Effector memory CD8-positive, alpha-beta T cell (primary cell): ENCODE data around the gene CENPQ.

Experiments
- ATAC-seq: fragments of 150-1000 bp; cut with Tn5 transposase; replicated peaks from 2 replicates; pipeline ENCODE4 v1.10.0; 2021; ENCODE audit warnings: mild to moderate bottlenecking, moderate library complexity
- DNase-seq, 3 experiments: peaks; one replicate each; pipeline ENCODE4 v3.0.0; 2021
- H3K27ac Mint-ChIP-seq, 2 donors: one replicate each; pipeline ENCODE4 v1.8.0; 2022; ENCODE audit warnings: mild to moderate bottlenecking in 2 of 2, mixed read lengths in 2 of 2, moderate library complexity in 2 of 2
- H3K27me3 Mint-ChIP-seq, 2 donors: one replicate each; pipeline ENCODE4 v1.8.0; 2022; ENCODE audit warnings: mixed read lengths in 2 of 2
- H3K36me3 Mint-ChIP-seq: one replicate; pipeline ENCODE4 v1.8.0; 2022; ENCODE audit warnings: mild to moderate bottlenecking, moderate library complexity, mixed read lengths; ENCODE audit not compliant: insufficient read depth
- H3K4me1 Mint-ChIP-seq, 2 donors: one replicate each; pipeline ENCODE4 v1.8.0; 2022; ENCODE audit warnings: low read depth in 2 of 2, mixed read lengths in 2 of 2
- H3K4me3 Mint-ChIP-seq, 2 donors: one replicate each; pipeline ENCODE4 v1.8.0; 2022; ENCODE audit warnings: mild to moderate bottlenecking in 2 of 2, mixed read lengths in 2 of 2, moderate library complexity in 2 of 2
- H3K9me3 Mint-ChIP-seq, 2 donors: one replicate each; pipeline ENCODE4 v1.8.0; 2022; ENCODE audit warnings: mixed read lengths in 2 of 2

Gene CENPQ

GRCh38 chr6:49515485-49516146, 52.4 kb downstream of the CENPQ start:
- DNase-seq (no peak), ATAC-seq (no peak)
- Mint-ChIP-seq H3K27me3 (peaks cover 11 to 21% of the 10 kb centered on the region in 2 donors), H3K9me3 (no peaks in the 10 kb centered on the region), H3K27ac (no peak overlapping the region), H3K4me3 (no peak overlapping the region), H3K36me3 (no peaks in the 10 kb centered on the region), H3K4me1 (no peaks in the 10 kb centered on the region)

GRCh38 chr6:49516147-49516505, 53.0 kb downstream of the CENPQ start:
- no peak for ATAC-seq

GRCh38 chr6:49517919-49518318, 54.7 kb downstream of the CENPQ start:
- Mint-ChIP-seq H3K4me3 (no peak overlapping the region), H3K4me1 (no peaks in the 10 kb centered on the region), H3K27me3 (peaks cover 11 to 21% of the 10 kb centered on the region in 2 donors), H3K27ac (no peak overlapping the region), H3K9me3 (no peaks in the 10 kb centered on the region), H3K36me3 (no peaks in the 10 kb centered on the region)
- DNase-seq: no peak
- no peak for ATAC-seq

More at GRCh38 chr6:49516147-49516505, 53.0 kb downstream of the CENPQ start:
- no peaks in the 10 kb centered on the region for H3K4me1 Mint-ChIP-seq
- no peak overlapping the region for H3K27ac Mint-ChIP-seq
- peaks cover 11 to 21% of the 10 kb centered on the region in 2 donors for H3K27me3 Mint-ChIP-seq
- H3K36me3 Mint-ChIP-seq: no peaks in the 10 kb centered on the region
- no peaks in the 10 kb centered on the region for H3K9me3 Mint-ChIP-seq
- H3K4me3 Mint-ChIP-seq: no peak overlapping the region
- DNase-seq: no peak

GRCh38 chr6:49519660-49520059, 56.5 kb downstream of the CENPQ start:
- ATAC-seq (no peak), DNase-seq (no peak)
- H3K36me3 Mint-ChIP-seq: no peaks in the 10 kb centered on the region
- H3K27me3 Mint-ChIP-seq: peaks cover 0 to 6% of the 10 kb centered on the region in 2 donors
- H3K4me1 Mint-ChIP-seq: no peaks in the 10 kb centered on the region
- no peak overlapping the region for H3K4me3 Mint-ChIP-seq
- no peak overlapping the region for H3K27ac Mint-ChIP-seq
- H3K9me3 Mint-ChIP-seq: no peaks in the 10 kb centered on the region

- no peaks in the 10 kb centered on the region for H3K4me1 Mint-ChIP-seq
- no peak overlapping the region for H3K27ac Mint-ChIP-seq
- DNase-seq (no peak), ATAC-seq (no peak)
- no peaks in the 10 kb centered on the region for H3K9me3 Mint-ChIP-seq
- no peaks in the 10 kb centered on the region for H3K36me3 Mint-ChIP-seq
- H3K4me3 Mint-ChIP-seq: no peak overlapping the region
- no peaks in the 10 kb centered on the region for H3K27me3 Mint-ChIP-seq
Measured at GRCh38 chr6:49522710-49523593, 59.8 kb downstream of the CENPQ start.

- peaks cover 0 to 2% of the 10 kb centered on the region in 2 donors for H3K27me3 Mint-ChIP-seq
- H3K4me3 Mint-ChIP-seq: no peak overlapping the region
- ATAC-seq (no peak), DNase-seq (no peak)
- no peaks in the 10 kb centered on the region for H3K4me1 Mint-ChIP-seq
- H3K9me3 Mint-ChIP-seq: no peaks in the 10 kb centered on the region
- no peaks in the 10 kb centered on the region for H3K36me3 Mint-ChIP-seq
- H3K27ac Mint-ChIP-seq: no peak overlapping the region
Measured at GRCh38 chr6:49523901-49524300, 60.7 kb downstream of the CENPQ start.

- peaks cover 4 to 8% of the 10 kb centered on the region in 2 donors for H3K27me3 Mint-ChIP-seq
Measured at GRCh38 chr6:49524541-49524940, 61.4 kb downstream of the CENPQ start.

GRCh38 chr6:49526598-49526997, 63.4 kb downstream of the CENPQ start:
- ATAC-seq (no peak), DNase-seq (no peak)
- Mint-ChIP-seq H3K4me1 (no peaks in the 10 kb centered on the region), H3K9me3 (no peaks in the 10 kb centered on the region), H3K36me3 (no peaks in the 10 kb centered on the region), H3K27ac (no peak overlapping the region), H3K4me3 (no peak overlapping the region), H3K27me3 (peaks cover 10% of the 10 kb centered on the region in 2 donors)

More at GRCh38 chr6:49524541-49524940, 61.4 kb downstream of the CENPQ start:
- no peak for DNase-seq
- no peak overlapping the region for H3K4me3 Mint-ChIP-seq
- no peaks in the 10 kb centered on the region for H3K36me3 Mint-ChIP-seq
- H3K4me1 Mint-ChIP-seq: no peaks in the 10 kb centered on the region
- H3K27ac Mint-ChIP-seq: no peak overlapping the region
- H3K9me3 Mint-ChIP-seq: no peaks in the 10 kb centered on the region
- no peak for ATAC-seq

- no peak for DNase-seq
- ATAC-seq: no peak
- H3K36me3 Mint-ChIP-seq: no peaks in the 10 kb centered on the region
- no peak overlapping the region for H3K27ac Mint-ChIP-seq
- no peaks in the 10 kb centered on the region for H3K9me3 Mint-ChIP-seq
- H3K27me3 Mint-ChIP-seq: peaks cover 10 to 16% of the 10 kb centered on the region in 2 donors
- no peaks in the 10 kb centered on the region for H3K4me1 Mint-ChIP-seq
- no peak overlapping the region for H3K4me3 Mint-ChIP-seq
Measured at GRCh38 chr6:49527320-49527719, 64.2 kb downstream of the CENPQ start.

- no peak for ATAC-seq
- no peak overlapping the region for H3K4me3 Mint-ChIP-seq
- DNase-seq: no peak
- H3K27ac Mint-ChIP-seq: no peak overlapping the region
- H3K4me1 Mint-ChIP-seq: no peaks in the 10 kb centered on the region
- H3K27me3 Mint-ChIP-seq: peaks cover 10 to 16% of the 10 kb centered on the region in 2 donors
- H3K36me3 Mint-ChIP-seq: no peaks in the 10 kb centered on the region
- no peaks in the 10 kb centered on the region for H3K9me3 Mint-ChIP-seq
Measured at GRCh38 chr6:49528571-49528970, 65.4 kb downstream of the CENPQ start.

- Mint-ChIP-seq H3K4me3 (no peak overlapping the region), H3K36me3 (no peaks in the 10 kb centered on the region), H3K4me1 (no peaks in the 10 kb centered on the region), H3K27me3 (peaks cover 10 to 16% of the 10 kb centered on the region in 2 donors), H3K27ac (no peak overlapping the region), H3K9me3 (no peaks in the 10 kb centered on the region)
- ATAC-seq (no peak), DNase-seq (no peak)
Measured at GRCh38 chr6:49530141-49530776, 67.1 kb downstream of the CENPQ start.

- H3K27me3 Mint-ChIP-seq: peaks cover 10 to 16% of the 10 kb centered on the region in 2 donors
- ATAC-seq (peak; percentile 64), DNase-seq (no peak)
- no peak overlapping the region for H3K27ac Mint-ChIP-seq
- no peaks in the 10 kb centered on the region for H3K4me1 Mint-ChIP-seq
- H3K4me3 Mint-ChIP-seq: peak overlapping the region in 1 of 2 donors; percentile 19
- H3K9me3 Mint-ChIP-seq: no peaks in the 10 kb centered on the region
- no peaks in the 10 kb centered on the region for H3K36me3 Mint-ChIP-seq
Measured at GRCh38 chr6:49531774-49532569, 68.8 kb downstream of the CENPQ start.

GRCh38 chr6:49535795-49536194, 72.6 kb downstream of the CENPQ start:
- Mint-ChIP-seq H3K36me3 (no peaks in the 10 kb centered on the region), H3K27ac (no peak overlapping the region), H3K27me3 (peaks cover 0 to 5% of the 10 kb centered on the region in 2 donors), H3K9me3 (no peaks in the 10 kb centered on the region), H3K4me1 (no peaks in the 10 kb centered on the region), H3K4me3 (no peak overlapping the region)
- ATAC-seq: no peak
- no peak for DNase-seq
